Activated CD4-positive, alpha-beta memory T cell treated with anti-CD3 and anti-CD28 coated beads for 36 hours (primary cell): ENCODE results near the gene ILF2. TPM values are rescaled to one million over a fixed set of nuclear protein-coding genes. Genes with fewer than 3 reads are reported as not detected.
A peak's percentile ranks its signal among the peaks of the same experiment; 100 is the strongest.
"Not testable (repeated sequence)": the region's sequence is repeated elsewhere in the genome, so short reads cannot be mapped to it uniquely, and the experiment has no call there.

Source experiments
- CTCF ChIA-PET: fragments of 350-600 bp; sonication (Branson Sonifier 250); formaldehyde crosslinking; loops from one replicate; lab custom pipeline; 2021; ENCODE audit warnings: antibody characterized with exemption, inconsistent platforms; lab: Charles Lee
- POLR2A ChIA-PET: fragments of 350-600 bp; sonication (Branson Sonifier 250); formaldehyde crosslinking; loops from one replicate; lab custom pipeline; 2021; ENCODE audit warnings: antibody characterized with exemption; lab: Charles Lee
- DNase-seq: peaks from one replicate; pipeline ENCODE4 v3.0.0-alpha.2; 2020
- H3K27ac Mint-ChIP-seq: one replicate; pipeline ENCODE4 v1.8.0; 2021; ENCODE audit warnings: mixed read lengths
- H3K27me3 Mint-ChIP-seq: one replicate; pipeline ENCODE4 v1.8.0; 2021; ENCODE audit warnings: mixed read lengths
- H3K36me3 Mint-ChIP-seq: one replicate; pipeline ENCODE4 v1.8.0; 2021; ENCODE audit warnings: mixed read lengths
- H3K4me1 Mint-ChIP-seq: one replicate; pipeline ENCODE4 v1.8.0; 2021; ENCODE audit warnings: low read depth, mixed read lengths
- H3K4me3 Mint-ChIP-seq: one replicate; pipeline ENCODE4 v1.8.0; 2021; ENCODE audit warnings: mild to moderate bottlenecking, mixed read lengths
- H3K9me3 Mint-ChIP-seq: one replicate; pipeline ENCODE4 v1.8.0; 2021; ENCODE audit warnings: mixed read lengths
- intact Hi-C: fragments of 100-400 bp; cut with micrococcal nuclease; formaldehyde crosslinking; loops from one replicate; pipeline ENCODE4 v1.15.1; 2023
- total RNA-seq, 2 experiments: library from RNA; stranded (reverse); gene quantifications; one replicate each; pipeline ENCODE4 v1.2.3, GENCODE V29; 2021

The ILF2 gene
- total RNA-seq, 2 experiments from 2014 or later: 315 to 323 TPM

- DNase-seq: peak; percentile 65
- Mint-ChIP-seq H3K9me3 (no peaks in the 10 kb centered on the region), H3K4me1 (peaks cover 19% of the 10 kb centered on the region), H3K4me3 (peak overlapping the region; percentile 53), H3K27ac (no peak overlapping the region), H3K27me3 (peaks cover 41% of the 10 kb centered on the region), H3K36me3 (no peaks in the 10 kb centered on the region)
- intact Hi-C loops: loop anchor here (1.0 to 2.0 kb wide), 2 partner anchors 71 to 97 kb away; partner anchors contain the start of gene SLC27A3
- ChIA-PET POLR2A (interaction anchor here (0.6 to 0.7 kb wide), 2 partner anchors 308 to 309 kb away, joined by 3 read pairs; no protein-coding TSS in a partner anchor), CTCF (interaction anchor here (0.6 to 3.0 kb wide), 21 partner anchors 15 to 805 kb away, joined by 3 to 11 read pairs (median 4); partner anchors contain the start of genes INTS3, RAB13 and SLC27A3)
These were observed 7.1 kb upstream of the ILF2 start for GRCh38 chr1:153677718-153678518.

- peaks cover 32% of the 10 kb centered on the region for H3K4me1 Mint-ChIP-seq
- H3K36me3 Mint-ChIP-seq: peaks cover 18% of the 10 kb centered on the region
- peaks cover 15% of the 10 kb centered on the region for H3K27me3 Mint-ChIP-seq
- CTCF ChIA-PET: interaction anchor here (1.7 kb wide), 1 partner anchor 14 kb away, joined by 4 read pairs; no protein-coding TSS in a partner anchor
- POLR2A ChIA-PET: no interaction called here
- no peaks in the 10 kb centered on the region for H3K9me3 Mint-ChIP-seq
- H3K4me3 Mint-ChIP-seq: no peak overlapping the region
- intact Hi-C loops: no loop called here
- DNase-seq: no peak
- H3K27ac Mint-ChIP-seq: no peak overlapping the region
These were observed 2.7 kb upstream of the ILF2 start for GRCh38 chr1:153673511-153673910.

- ChIA-PET CTCF (interaction anchor here (0.6 to 2.1 kb wide), 17 partner anchors 9 to 314 kb away, joined by 3 to 14 read pairs (median 4); partner anchors contain the start of genes CHTOP and RAB13), POLR2A (interaction anchor here (0.6 to 3.0 kb wide), 12 partner anchors 12 to 486 kb away, joined by 3 to 19 read pairs (median 4); partner anchors contain the start of genes CHTOP, JTB, S100A6 and SNAPIN)
- H3K4me1 Mint-ChIP-seq: peaks cover 31% of the 10 kb centered on the region
- H3K9me3 Mint-ChIP-seq, H3K4me3 Mint-ChIP-seq, H3K27me3 Mint-ChIP-seq, H3K27ac Mint-ChIP-seq: not testable (repeated sequence)
- DNase-seq: peak; percentile 73
- intact Hi-C loops: loop anchor here (1.0 to 2.0 kb wide), 11 partner anchors 13 to 319 kb away; partner anchors contain the start of genes CRTC2, GATAD2B, RPS27 and SNAPIN
- H3K36me3 Mint-ChIP-seq: peaks cover 33% of the 10 kb centered on the region
These were observed 998 bp upstream of the ILF2 start for GRCh38 chr1:153671628-153672353.

GRCh38 chr1:153670257-153670858 is 435 bp downstream of the ILF2 start:
- peak; percentile 43 for DNase-seq
- Mint-ChIP-seq H3K4me1 (peaks cover 31% of the 10 kb centered on the region), H3K36me3 (peaks cover 41% of the 10 kb centered on the region), H3K27ac (no peak overlapping the region), H3K27me3 (no peaks in the 10 kb centered on the region), H3K4me3 (no peak overlapping the region), H3K9me3 (no peaks in the 10 kb centered on the region)
- CTCF ChIA-PET: no interaction called here
- intact Hi-C loops: loop anchor here (2.0 kb wide), 4 partner anchors 56 to 320 kb away; partner anchors contain the start of genes GATAD2B and RPS27
- POLR2A ChIA-PET: interaction anchor here (1.0 to 3.0 kb wide), 3 partner anchors 11 to 36 kb away, joined by 3 to 19 read pairs (median 12); partner anchors contain the start of genes CHTOP and SNAPIN

GRCh38 chr1:153669606-153670005 is 1.2 kb downstream of the ILF2 start:
- no peak overlapping the region for H3K27ac Mint-ChIP-seq
- no peaks in the 10 kb centered on the region for H3K9me3 Mint-ChIP-seq
- peaks cover 48% of the 10 kb centered on the region for H3K36me3 Mint-ChIP-seq
- peaks cover 31% of the 10 kb centered on the region for H3K4me1 Mint-ChIP-seq
- POLR2A ChIA-PET: interaction anchor here (3.0 to 3.1 kb wide), 2 partner anchors 11 to 35 kb away, joined by 16 to 19 read pairs; partner anchors contain the start of genes CHTOP and SNAPIN
- CTCF ChIA-PET: no interaction called here
- H3K27me3 Mint-ChIP-seq: no peaks in the 10 kb centered on the region
- DNase-seq: no peak
- intact Hi-C loops: loop anchor here (2.0 kb wide), 4 partner anchors 57 to 321 kb away; partner anchors contain the start of genes GATAD2B and RPS27
- no peak overlapping the region for H3K4me3 Mint-ChIP-seq

- not testable (repeated sequence) for H3K9me3 Mint-ChIP-seq
- POLR2A ChIA-PET: interaction anchor here (0.6 to 3.1 kb wide), 2 partner anchors 10 to 322 kb away, joined by 3 to 16 read pairs; partner anchors contain the start of genes RPS27 and SNAPIN
These were observed 2.1 kb downstream of the ILF2 start for GRCh38 chr1:153668672-153669071.

GRCh38 chr1:153667439-153667838 is 3.4 kb downstream of the ILF2 start:
- H3K36me3 Mint-ChIP-seq: peaks cover 64% of the 10 kb centered on the region
- H3K27me3 Mint-ChIP-seq: no peaks in the 10 kb centered on the region
- no peak for DNase-seq
- peak overlapping the region; percentile 55 for H3K27ac Mint-ChIP-seq
- intact Hi-C loops: no loop called here
- no peak overlapping the region for H3K4me3 Mint-ChIP-seq
- no peaks in the 10 kb centered on the region for H3K9me3 Mint-ChIP-seq
- POLR2A ChIA-PET: interaction anchor here (0.7 to 3.1 kb wide), 3 partner anchors 9 to 136 kb away, joined by 3 to 16 read pairs (median 3); partner anchors contain the start of gene SNAPIN
- CTCF ChIA-PET: no interaction called here
- H3K4me1 Mint-ChIP-seq: peaks cover 31% of the 10 kb centered on the region

More at GRCh38 chr1:153668672-153669071, 2.1 kb downstream of the ILF2 start:
- DNase-seq, H3K27ac Mint-ChIP-seq, H3K4me3 Mint-ChIP-seq, intact Hi-C loops, H3K27me3 Mint-ChIP-seq: not testable (repeated sequence)
- Mint-ChIP-seq H3K36me3 (peaks cover 56% of the 10 kb centered on the region), H3K4me1 (peaks cover 31% of the 10 kb centered on the region)
- CTCF ChIA-PET: interaction anchor here (0.6 to 1.3 kb wide), 3 partner anchors 42 to 318 kb away, joined by 3 to 4 read pairs (median 3); partner anchors contain the start of gene RAB13

GRCh38 chr1:153663211-153663610 is 7.6 kb downstream of the ILF2 start:
- Mint-ChIP-seq H3K9me3 (no peaks in the 10 kb centered on the region), H3K36me3 (peaks cover 63% of the 10 kb centered on the region), H3K4me3 (no peak overlapping the region), H3K27ac (peak overlapping the region; percentile 7), H3K27me3 (no peaks in the 10 kb centered on the region), H3K4me1 (peaks cover 25% of the 10 kb centered on the region)
- intact Hi-C loops: no loop called here
- ChIA-PET POLR2A (no interaction called here), CTCF (no interaction called here)
- DNase-seq: peak; percentile 22

- no peak overlapping the region for H3K27ac Mint-ChIP-seq
- POLR2A ChIA-PET: interaction anchor here (1.0 to 1.5 kb wide), 2 partner anchors 15 to 127 kb away, joined by 3 read pairs; partner anchors contain the start of gene S100A6
- H3K4me3 Mint-ChIP-seq: no peak overlapping the region
- no peaks in the 10 kb centered on the region for H3K27me3 Mint-ChIP-seq
- no peak for DNase-seq
- peaks cover 53% of the 10 kb centered on the region for H3K36me3 Mint-ChIP-seq
- intact Hi-C loops: no loop called here
- CTCF ChIA-PET: interaction anchor here (0.7 to 1.4 kb wide), 2 partner anchors 9 to 90 kb away, joined by 3 to 5 read pairs; no protein-coding TSS in a partner anchor
- H3K4me1 Mint-ChIP-seq: peaks cover 17% of the 10 kb centered on the region
- no peaks in the 10 kb centered on the region for H3K9me3 Mint-ChIP-seq
These were observed 8.5 kb downstream of the ILF2 start for GRCh38 chr1:153662269-153662668.

GRCh38 chr1:153661111-153661708 is 9.6 kb downstream of the ILF2 start:
- intact Hi-C loops: no loop called here
- Mint-ChIP-seq H3K27ac (no peak overlapping the region), H3K9me3 (no peaks in the 10 kb centered on the region), H3K27me3 (no peaks in the 10 kb centered on the region), H3K4me1 (peaks cover 17% of the 10 kb centered on the region), H3K36me3 (peaks cover 50% of the 10 kb centered on the region), H3K4me3 (no peak overlapping the region)
- no peak for DNase-seq
- POLR2A ChIA-PET: interaction anchor here (0.7 to 1.5 kb wide), 3 partner anchors 14 to 126 kb away, joined by 3 read pairs; partner anchors contain the start of gene S100A6
- CTCF ChIA-PET: no interaction called here
